ENCODE measurements around the gene VWA3B.

DNA sequence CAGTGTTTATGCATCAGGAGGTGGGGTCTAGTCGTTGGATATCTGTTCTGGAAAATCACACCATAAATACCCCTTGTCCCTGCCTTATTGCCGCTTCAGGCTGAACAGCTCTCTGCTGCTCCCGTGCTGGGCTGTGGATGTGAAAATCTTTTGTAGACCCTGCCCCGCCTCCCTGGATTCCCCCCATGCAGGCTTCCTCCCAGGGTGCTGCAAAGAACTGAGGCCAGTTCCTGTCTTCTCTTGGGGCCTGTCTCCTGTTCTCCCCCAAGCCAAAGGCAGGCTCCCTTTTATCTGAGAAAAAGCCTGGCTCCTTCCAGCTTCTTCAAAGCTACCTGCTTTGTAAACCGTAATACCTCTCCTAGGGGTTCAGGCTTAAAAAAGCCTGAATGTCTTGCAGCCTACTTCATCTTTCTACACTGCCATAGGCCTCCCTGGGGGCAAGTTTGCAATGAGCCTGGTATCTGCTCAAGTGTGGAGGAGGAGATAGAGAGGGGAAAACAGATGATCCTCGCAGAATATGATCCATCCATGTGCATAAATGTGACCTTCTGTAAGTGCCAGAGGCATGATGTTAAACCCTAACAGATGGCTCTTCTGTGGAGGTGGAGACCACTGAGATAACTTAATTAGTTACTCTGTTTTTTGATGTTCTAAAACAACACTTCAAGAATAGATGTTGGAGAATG, 55.3 kb downstream of the VWA3B start:
- TF ChIP-seq YY1 (IDR thresholded peaks at IDR 0.05; ENCODE audit: insufficient read depth, insufficient read length) (no peak), ZNF274 (IDR thresholded peaks at IDR 0.05; ENCODE audit: low read depth, low read length) (no peak), SUZ12 (IDR thresholded peaks at IDR 0.05; ENCODE audit: extremely low read depth, insufficient read depth, insufficient read length) (no peak)

Data from NT2/D1 (cell line).